Adipocyte (in vitro differentiated cells): Measurements from ENCODE around the gene CREG2.

Experiments
- DNase-seq: peaks from one replicate; pipeline ENCODE4 v3.0.0-alpha.2; 2015; ENCODE audit warnings: low read depth
- H3K27me3 ChIP-seq: replicated peaks from 2 replicates; pipeline ENCODE4 v1.7.0; 2013; ENCODE audit warnings: mild to moderate bottlenecking, low read length, moderate library complexity; ENCODE audit not compliant: control insufficient read depth, insufficient read depth
- H3K36me3 ChIP-seq: 2 replicates; pipeline ENCODE4 v1.7.0; 2013; ENCODE audit warnings: low read length, mild to moderate bottlenecking, moderate library complexity; ENCODE audit not compliant: control insufficient read depth, insufficient read depth, severe bottlenecking
- H3K4me1 ChIP-seq: 2 replicates; pipeline ENCODE4 v1.7.0; 2013; ENCODE audit warnings: mild to moderate bottlenecking, low read length, moderate library complexity; ENCODE audit not compliant: control insufficient read depth, insufficient read depth
- H3K4me3 ChIP-seq: 2 replicates; pipeline ENCODE4 v1.7.0; 2013; ENCODE audit warnings: mild to moderate bottlenecking, low read length, moderate library complexity
- H3K9ac ChIP-seq: 2 replicates; pipeline ENCODE4 v1.7.0; 2013; ENCODE audit warnings: mild to moderate bottlenecking, low read length, moderate library complexity
- H3K9me3 ChIP-seq: 2 replicates; pipeline ENCODE4 v1.7.0; 2013; ENCODE audit warnings: mild to moderate bottlenecking, low read length, moderate library complexity; ENCODE audit not compliant: control insufficient read depth

CREG2 gene

GRCh38 chr2:101426822-101427221, 39.5 kb upstream of the CREG2 start:
- Histone ChIP-seq H3K4me1 (peaks cover 3% of the 10 kb centered on the region), H3K36me3 (no peaks in the 10 kb centered on the region), H3K4me3 (no peak overlapping the region), H3K27me3 (no peaks in the 10 kb centered on the region), H3K9me3 (no peaks in the 10 kb centered on the region), H3K9ac (no peak overlapping the region)
- DNase-seq: no peak

GRCh38 chr2:101420623-101421022, 33.3 kb upstream of the CREG2 start:
- no peaks in the 10 kb centered on the region for H3K27me3 ChIP-seq

DNA sequence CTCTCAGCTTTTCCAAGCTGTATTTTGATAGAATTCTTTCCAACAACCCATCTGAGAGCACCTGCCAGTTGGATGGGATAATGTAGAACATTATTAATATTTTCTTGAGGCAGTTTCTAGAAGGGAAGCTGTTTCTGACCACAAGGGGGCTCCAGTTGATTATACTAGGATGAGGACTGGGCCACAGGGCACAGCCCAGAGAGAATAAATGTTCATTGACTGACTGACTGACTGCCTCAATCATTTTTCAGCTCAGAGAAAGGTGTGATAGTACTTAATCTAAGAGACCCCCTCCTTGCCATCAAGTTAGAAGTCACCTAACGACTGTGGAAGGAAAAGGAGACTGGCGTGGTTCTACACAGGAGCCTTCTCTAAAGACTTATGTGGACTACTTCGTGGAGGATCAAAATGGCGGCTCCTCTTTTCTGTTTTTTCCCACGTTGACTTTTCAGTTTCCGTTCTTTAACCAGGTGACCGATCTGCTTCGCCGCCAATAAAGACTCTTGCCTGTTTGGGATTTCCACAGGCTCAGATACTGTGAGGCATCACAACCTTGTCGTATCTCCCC, 31.9 kb upstream of the CREG2 start:
- Histone ChIP-seq H3K27me3 (no peaks in the 10 kb centered on the region), H3K4me3 (no peak overlapping the region), H3K36me3 (no peaks in the 10 kb centered on the region), H3K4me1 (peaks cover 5% of the 10 kb centered on the region), H3K9me3 (no peaks in the 10 kb centered on the region), H3K9ac (no peak overlapping the region)
- peak; percentile 90 for DNase-seq

More at GRCh38 chr2:101420623-101421022, 33.3 kb upstream of the CREG2 start:
- no peak overlapping the region for H3K4me3 ChIP-seq
- no peaks in the 10 kb centered on the region for H3K9me3 ChIP-seq
- no peak overlapping the region for H3K9ac ChIP-seq
- DNase-seq: peak; percentile 38
- H3K36me3 ChIP-seq: no peaks in the 10 kb centered on the region
- H3K4me1 ChIP-seq: peaks cover 5% of the 10 kb centered on the region

DNA sequence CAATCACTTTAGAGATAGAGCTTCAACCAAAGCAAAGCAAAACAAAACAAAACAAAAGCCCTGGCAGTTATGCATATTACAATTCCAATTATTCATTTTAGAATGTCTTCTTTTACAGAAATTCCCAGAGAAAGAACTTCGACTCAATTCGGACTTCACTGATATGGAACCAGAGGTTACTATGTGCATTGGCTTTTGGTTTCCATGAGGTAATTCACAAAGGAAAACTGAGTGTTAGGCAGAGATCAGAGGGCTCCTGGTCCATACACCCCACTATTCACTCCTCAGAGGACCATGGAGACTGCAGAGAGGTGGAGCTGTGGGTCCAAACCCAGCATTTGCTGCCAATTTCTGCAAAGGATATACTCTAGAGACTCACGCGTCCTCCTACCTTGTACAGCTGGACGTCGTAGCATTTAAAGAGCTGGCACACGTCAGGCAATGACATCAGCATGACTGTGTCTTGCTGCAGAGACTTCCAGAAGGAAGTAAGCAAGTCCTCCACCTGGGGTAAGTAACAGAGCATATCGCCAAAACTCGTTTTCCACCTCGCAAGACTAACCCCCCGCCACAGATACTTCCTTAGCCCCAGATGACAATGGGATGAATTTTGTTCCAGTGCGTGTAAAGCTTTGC, 31.3 kb upstream of the CREG2 start:
- H3K9me3 ChIP-seq: no peaks in the 10 kb centered on the region
- H3K36me3 ChIP-seq: no peaks in the 10 kb centered on the region
- no peak overlapping the region for H3K4me3 ChIP-seq
- no peaks in the 10 kb centered on the region for H3K27me3 ChIP-seq
- DNase-seq: no peak
- H3K9ac ChIP-seq: no peak overlapping the region
- peaks cover 5% of the 10 kb centered on the region for H3K4me1 ChIP-seq

DNA sequence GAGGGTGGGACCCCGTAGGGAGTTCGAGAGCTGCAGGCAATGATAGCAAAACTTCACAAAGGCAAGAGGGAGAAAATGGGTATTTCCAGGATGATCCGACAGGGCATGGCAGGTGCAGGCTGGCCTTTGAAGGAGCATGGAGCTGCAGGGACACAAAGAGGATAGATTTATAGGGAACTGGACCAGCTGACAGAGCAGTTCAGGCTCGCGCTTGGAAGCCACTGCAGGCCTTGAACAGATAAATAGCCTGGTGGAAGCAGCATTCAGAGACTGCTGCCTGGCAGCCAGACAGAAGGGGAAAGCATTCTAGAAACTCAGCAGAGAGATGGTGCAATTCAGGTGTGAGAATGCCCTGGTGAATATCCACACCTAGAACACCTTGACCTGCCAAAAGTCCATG, 29.3 kb upstream of the CREG2 start:
- peaks cover 5% of the 10 kb centered on the region for H3K4me1 ChIP-seq
- no peaks in the 10 kb centered on the region for H3K9me3 ChIP-seq
- no peaks in the 10 kb centered on the region for H3K36me3 ChIP-seq
- no peaks in the 10 kb centered on the region for H3K27me3 ChIP-seq
- H3K9ac ChIP-seq: no peak overlapping the region
- DNase-seq: no peak
- no peak overlapping the region for H3K4me3 ChIP-seq

DNA sequence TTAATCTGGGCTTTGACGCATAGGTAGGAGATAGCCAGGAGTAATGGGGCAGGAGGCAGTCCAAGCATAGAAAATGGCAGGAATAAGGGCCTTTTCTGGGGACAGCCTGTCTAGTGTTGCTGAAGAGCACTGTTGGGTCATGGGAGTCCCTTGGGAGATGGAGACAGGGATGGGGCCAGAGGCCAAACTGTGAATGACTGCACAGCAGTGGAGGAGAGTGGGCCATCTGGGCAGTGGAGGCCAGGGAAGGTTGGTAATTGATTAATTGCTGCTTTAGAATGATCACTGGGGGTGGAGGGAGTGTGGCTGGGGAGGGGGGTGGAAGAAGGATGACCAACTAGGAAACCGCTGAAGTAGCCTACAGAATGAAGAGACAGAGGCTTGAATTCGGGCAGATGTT, 28.6 kb upstream of the CREG2 start:
- no peaks in the 10 kb centered on the region for H3K27me3 ChIP-seq
- H3K4me3 ChIP-seq: no peak overlapping the region
- no peaks in the 10 kb centered on the region for H3K36me3 ChIP-seq
- no peak for DNase-seq
- peaks cover 5% of the 10 kb centered on the region for H3K4me1 ChIP-seq
- no peaks in the 10 kb centered on the region for H3K9me3 ChIP-seq
- no peak overlapping the region for H3K9ac ChIP-seq

DNA sequence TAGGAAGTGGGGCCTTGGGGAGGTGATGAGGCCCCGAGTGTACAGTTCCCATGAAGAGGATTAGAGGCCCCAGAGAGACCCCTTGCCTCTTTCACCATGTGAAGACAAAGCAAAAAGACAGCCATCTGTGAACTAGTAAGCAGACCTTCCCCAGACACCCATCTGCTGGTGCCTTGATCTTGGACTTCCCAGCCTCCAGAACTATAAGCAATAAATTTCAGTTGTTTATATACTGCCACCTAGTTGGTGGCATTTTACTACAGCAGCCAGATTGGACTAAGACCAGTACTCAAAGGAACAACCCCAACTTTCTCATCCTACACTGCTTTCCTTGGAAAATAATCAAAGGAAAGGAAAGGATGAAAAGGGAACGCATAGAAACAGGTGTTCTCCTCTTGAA, 27.9 kb upstream of the CREG2 start:
- no peaks in the 10 kb centered on the region for H3K4me1 ChIP-seq
- no peaks in the 10 kb centered on the region for H3K36me3 ChIP-seq

GRCh38 chr2:101412092-101412694, 24.9 kb upstream of the CREG2 start:
- H3K9ac ChIP-seq: no peak overlapping the region
- no peak for DNase-seq
- no peak overlapping the region for H3K4me3 ChIP-seq
- no peaks in the 10 kb centered on the region for H3K27me3 ChIP-seq
- H3K36me3 ChIP-seq: no peaks in the 10 kb centered on the region
- no peaks in the 10 kb centered on the region for H3K4me1 ChIP-seq
- no peaks in the 10 kb centered on the region for H3K9me3 ChIP-seq

More for the DNA sequence above, 27.9 kb upstream of the CREG2 start:
- Histone ChIP-seq H3K4me3 (no peak overlapping the region), H3K9me3 (no peaks in the 10 kb centered on the region), H3K27me3 (no peaks in the 10 kb centered on the region), H3K9ac (no peak overlapping the region)
- no peak for DNase-seq

DNA sequence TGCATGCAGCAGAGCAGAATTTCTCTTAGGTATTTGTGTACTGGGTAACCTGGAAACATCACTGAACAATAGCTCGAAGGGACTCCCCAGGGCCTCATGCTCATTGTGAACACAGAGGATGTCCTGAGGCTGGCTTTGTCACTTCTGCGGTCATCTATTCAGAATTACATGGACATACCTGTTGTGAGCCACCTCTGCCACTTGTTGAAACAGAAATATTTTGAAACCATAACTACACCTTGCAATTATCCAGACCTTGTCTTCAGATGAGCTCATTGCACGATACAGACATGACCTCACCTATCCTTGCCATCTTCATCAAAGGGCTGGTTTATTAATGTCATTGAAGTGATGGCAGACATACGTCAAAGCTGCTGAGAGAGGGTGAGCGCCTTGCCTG, 23.4 kb upstream of the CREG2 start:
- H3K27me3 ChIP-seq: no peaks in the 10 kb centered on the region
- H3K9ac ChIP-seq: no peak overlapping the region
- H3K4me1 ChIP-seq: no peaks in the 10 kb centered on the region
- H3K4me3 ChIP-seq: no peak overlapping the region
- H3K36me3 ChIP-seq: no peaks in the 10 kb centered on the region
- H3K9me3 ChIP-seq: no peaks in the 10 kb centered on the region
- DNase-seq: no peak

- DNase-seq: no peak
- H3K4me3 ChIP-seq: no peak overlapping the region
- H3K36me3 ChIP-seq: no peaks in the 10 kb centered on the region
Measured at GRCh38 chr2:101410114-101410513, 22.8 kb upstream of the CREG2 start.

DNA sequence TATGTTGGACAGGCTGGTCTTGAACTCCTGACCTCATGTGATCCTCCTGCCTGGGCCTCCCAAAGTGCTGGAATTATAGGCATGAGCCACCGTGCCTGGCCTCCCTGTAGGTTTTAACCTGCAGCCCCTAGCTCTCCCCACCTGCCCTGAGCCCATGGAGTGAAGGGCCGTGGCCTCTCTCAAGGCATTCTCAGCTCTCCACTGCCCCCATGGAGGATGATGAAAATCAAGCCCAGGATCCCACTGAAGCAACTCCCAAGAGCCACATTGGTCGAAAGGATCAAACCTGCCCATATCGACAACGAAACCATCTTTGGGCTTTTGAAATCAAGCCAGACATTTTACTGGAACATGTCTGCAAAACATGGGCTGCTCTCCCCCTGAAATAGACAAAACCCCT, 22.4 kb upstream of the CREG2 start:
- H3K9me3 ChIP-seq: no peaks in the 10 kb centered on the region
- no peak for DNase-seq
- H3K4me1 ChIP-seq: no peaks in the 10 kb centered on the region
- H3K36me3 ChIP-seq: no peaks in the 10 kb centered on the region
- no peak overlapping the region for H3K9ac ChIP-seq
- no peaks in the 10 kb centered on the region for H3K27me3 ChIP-seq
- no peak overlapping the region for H3K4me3 ChIP-seq

More at GRCh38 chr2:101410114-101410513, 22.8 kb upstream of the CREG2 start:
- no peak overlapping the region for H3K9ac ChIP-seq
- H3K9me3 ChIP-seq: no peaks in the 10 kb centered on the region
- H3K4me1 ChIP-seq: no peaks in the 10 kb centered on the region
- H3K27me3 ChIP-seq: no peaks in the 10 kb centered on the region
